GM23338 (cell line): ENCODE results near the gene RAB29. TPM values are rescaled to one million over a fixed set of nuclear protein-coding genes. Genes with fewer than 3 reads are reported as not detected.

ENCODE experiments used
- ATAC-seq: fragments of 200-7000 bp; cut with Tn5 transposase; 3 replicates; pipeline ENCODE4 v1.9.1; 2020
- DNase-seq: peaks from one replicate; pipeline ENCODE4 v3.0.0-alpha.2; 2015; ENCODE audit warnings: low spot score
- H2AFZ ChIP-seq: fragments of 200-600 bp; sonication (generic); 2 replicates; pipeline ENCODE4 v1.8.0; 2016; ENCODE audit warnings: antibody characterized with exemption, mild to moderate bottlenecking, moderate library complexity
- H3F3A ChIP-seq: fragments of 200-600 bp; sonication (generic); replicated peaks from 2 replicates; pipeline ENCODE4 v1.8.0; 2017; ENCODE audit warnings: antibody characterized with exemption, mixed run types, low read depth
- H3K27ac ChIP-seq: fragments of 200-600 bp; sonication (generic); 2 replicates; pipeline ENCODE4 v1.6.1; 2016; ENCODE audit warnings: low read depth
- H3K27me3 ChIP-seq: fragments of 200-600 bp; sonication (generic); 2 replicates; pipeline ENCODE4 v1.8.0; 2016; ENCODE audit warnings: mild to moderate bottlenecking, mixed run types, moderate library complexity; ENCODE audit not compliant: insufficient read depth
- H3K36me3 ChIP-seq: fragments of 200-600 bp; sonication (generic); 2 replicates; pipeline ENCODE4 v1.8.0; 2016; ENCODE audit warnings: mild to moderate bottlenecking; ENCODE audit not compliant: insufficient read depth
- H3K4me1 ChIP-seq: fragments of 200-600 bp; sonication (generic); 2 replicates; pipeline ENCODE4 v1.8.0; 2016; ENCODE audit warnings: mild to moderate bottlenecking, moderate library complexity; ENCODE audit not compliant: insufficient read depth
- H3K4me2 ChIP-seq: fragments of 200-600 bp; sonication (generic); 2 replicates; pipeline ENCODE4 v1.7.1; 2017; ENCODE audit warnings: mixed run types
- H3K4me3 ChIP-seq: fragments of 200-600 bp; sonication (generic); 2 replicates; pipeline ENCODE4 v1.6.1; 2016; ENCODE audit warnings: mixed run types
- H3K79me2 ChIP-seq: fragments of 200-600 bp; sonication (generic); replicated peaks from 2 replicates; pipeline ENCODE4 v1.8.0; 2017; ENCODE audit warnings: mild to moderate bottlenecking; ENCODE audit not compliant: insufficient read depth
- H3K9me2 ChIP-seq: fragments of 200-600 bp; sonication (generic); 2 replicates; pipeline ENCODE4 v1.8.0; 2017; ENCODE audit not compliant: insufficient read depth
- H4K20me1 ChIP-seq: fragments of 200-600 bp; sonication (generic); replicated peaks from 2 replicates; pipeline ENCODE4 v1.8.0; 2017; ENCODE audit warnings: mild to moderate bottlenecking; ENCODE audit not compliant: insufficient read depth
- H3K27ac Mint-ChIP-seq: 2 replicates; pipeline ENCODE4 v1.8.0; 2020; ENCODE audit warnings: inconsistent platforms, mild to moderate bottlenecking, moderate library complexity, mixed read lengths
- H3K27me3 Mint-ChIP-seq: 3 replicates; pipeline ENCODE4 v1.8.0; 2022; ENCODE audit warnings: low read depth, mild to moderate bottlenecking, moderate library complexity, mixed read lengths, inconsistent platforms; ENCODE audit not compliant: insufficient read depth, poor library complexity
- H3K36me3 Mint-ChIP-seq: 3 replicates; pipeline ENCODE4 v1.8.0; 2021; ENCODE audit warnings: low read depth, mild to moderate bottlenecking, inconsistent platforms, moderate library complexity, mixed read lengths
- H3K4me1 Mint-ChIP-seq: 3 replicates; pipeline ENCODE4 v1.8.0; 2020; ENCODE audit warnings: mild to moderate bottlenecking, inconsistent platforms, mixed read lengths
- H3K4me3 Mint-ChIP-seq: 3 replicates; pipeline ENCODE4 v1.8.0; 2021; ENCODE audit warnings: moderate library complexity, mild to moderate bottlenecking, inconsistent platforms, mixed read lengths
- H3K9me3 Mint-ChIP-seq: 3 replicates; pipeline ENCODE4 v1.8.0; 2020; ENCODE audit warnings: moderate library complexity, mild to moderate bottlenecking, inconsistent platforms, mixed read lengths
- CTCF ChIP-seq, 2 experiments: fragments of 200-600 bp in 1 of 2; sonication (generic) in 1 of 2; conservative IDR thresholded peaks; 2 replicates each; pipeline versions ENCODE4 v1.5.1 to v1.6.1; 2016 to 2017; ENCODE audit warnings: antibody characterized with exemption in 2 of 2, low read depth in 2 of 2, mild to moderate bottlenecking in 2 of 2, moderate library complexity in 1 of 2
- EZH2 ChIP-seq: fragments of 200-600 bp; sonication (generic); IDR thresholded peaks from one replicate; pipeline ENCODE4 v1.8.0; 2017; ENCODE audit warnings: antibody characterized with exemption, mild to moderate bottlenecking, low read depth; ENCODE audit not compliant: unreplicated experiment
- JUNB ChIP-seq: IDR thresholded peaks from one replicate; pipeline ENCODE4 v1.6.1; 2016; ENCODE audit warnings: antibody characterized with exemption; ENCODE audit not compliant: unreplicated experiment
- POLR2AphosphoS5 ChIP-seq: IDR thresholded peaks from 2 replicates; pipeline ENCODE4 v1.6.1; 2016; ENCODE audit warnings: antibody characterized with exemption, low read depth
- REST ChIP-seq: IDR thresholded peaks from one replicate; pipeline ENCODE4 v1.6.1; 2018; ENCODE audit warnings: antibody characterized with exemption; ENCODE audit not compliant: unreplicated experiment
- ZNF462 ChIP-seq: fragments of 250-450 bp; sonication (Bioruptor Pico); IDR thresholded peaks from 2 replicates; pipeline ENCODE4 v1.5.0; 2020; ENCODE audit warnings: mild to moderate bottlenecking, moderate library complexity
- polyA plus RNA-seq: library from polyadenylated mRNA; unstranded; fragments of >200 nt; fragmentation: Nextera tagmentation; extraction: Ambion mirVana; gene quantifications from 2 replicates; pipeline ENCODE4 v1.2.1, GENCODE V29; 2016
- total RNA-seq: library from RNA; depleted of rRNA; stranded (reverse); fragments of >200 nt; shearing (Covaris generic); gene quantifications from 2 replicates; pipeline ENCODE4 v1.2.3, GENCODE V29; 2014

RAB29 gene
- total and polyA plus RNA-seq, 2 experiments from 2014 or later: 7.1 to 9.1 TPM

- TF ChIP-seq CTCF (conservative IDR thresholded peaks at IDR 0.05; ENCODE audit: low read depth in 2 of 2) (no peak), EZH2 (no peak), REST (no peak)
Observed at GRCh38 chr1:205735218-205735617, 40.1 kb downstream of the RAB29 start (continued).

- Mint-ChIP-seq H3K27ac (no peak overlapping the region), H3K36me3 (peaks cover 52% of the 10 kb centered on the region), H3K4me3 (no peak overlapping the region), H3K27me3 (peaks cover 4% of the 10 kb centered on the region), H3K4me1 (peaks cover 2% of the 10 kb centered on the region; the same call in 2 of the 3 replicates), H3K9me3 (no peaks in the 10 kb centered on the region)
- H3K9me2 ChIP-seq: no peaks in the 10 kb centered on the region
- H3K4me2 ChIP-seq: no peak overlapping the region
- peaks cover 71% of the 10 kb centered on the region for H4K20me1 ChIP-seq
- H3K4me3 ChIP-seq: no peak overlapping the region
- H3K36me3 ChIP-seq: no peaks in the 10 kb centered on the region
- H3K27ac ChIP-seq: peak overlapping the region; percentile 3; the same call in 1 of the 2 replicates
- H3K79me2 ChIP-seq: peaks cover 100% of the 10 kb centered on the region
- DNase-seq: no peak
- H3K27me3 ChIP-seq: no peaks in the 10 kb centered on the region
- no peak for ATAC-seq
- no peaks in the 10 kb centered on the region for H3F3A ChIP-seq
- no peaks in the 10 kb centered on the region; the same call in 1 of the 2 replicates for H3K4me1 ChIP-seq
- H2AFZ ChIP-seq: no peak overlapping the region
- no peak for TF ChIP-seq ZNF462 (CRISPR knock-in tag)
- TF ChIP-seq REST: no peak
- no peak for TF ChIP-seq JUNB
- TF ChIP-seq EZH2: no peak
- no peak for TF ChIP-seq POLR2AphosphoS5
Observed at GRCh38 chr1:205733438-205734175, 41.7 kb downstream of the RAB29 start.
